Measurements from ENCODE around the gene C16orf95.

C16orf95 gene

GRCh38 chr16:87330646-87331045 lies 13.5 kb upstream of the C16orf95 start:
- no peak for DNase-seq

GRCh38 chr16:87330257-87330624 lies 13.0 kb upstream of the C16orf95 start:
- DNase-seq: no peak

DNA sequence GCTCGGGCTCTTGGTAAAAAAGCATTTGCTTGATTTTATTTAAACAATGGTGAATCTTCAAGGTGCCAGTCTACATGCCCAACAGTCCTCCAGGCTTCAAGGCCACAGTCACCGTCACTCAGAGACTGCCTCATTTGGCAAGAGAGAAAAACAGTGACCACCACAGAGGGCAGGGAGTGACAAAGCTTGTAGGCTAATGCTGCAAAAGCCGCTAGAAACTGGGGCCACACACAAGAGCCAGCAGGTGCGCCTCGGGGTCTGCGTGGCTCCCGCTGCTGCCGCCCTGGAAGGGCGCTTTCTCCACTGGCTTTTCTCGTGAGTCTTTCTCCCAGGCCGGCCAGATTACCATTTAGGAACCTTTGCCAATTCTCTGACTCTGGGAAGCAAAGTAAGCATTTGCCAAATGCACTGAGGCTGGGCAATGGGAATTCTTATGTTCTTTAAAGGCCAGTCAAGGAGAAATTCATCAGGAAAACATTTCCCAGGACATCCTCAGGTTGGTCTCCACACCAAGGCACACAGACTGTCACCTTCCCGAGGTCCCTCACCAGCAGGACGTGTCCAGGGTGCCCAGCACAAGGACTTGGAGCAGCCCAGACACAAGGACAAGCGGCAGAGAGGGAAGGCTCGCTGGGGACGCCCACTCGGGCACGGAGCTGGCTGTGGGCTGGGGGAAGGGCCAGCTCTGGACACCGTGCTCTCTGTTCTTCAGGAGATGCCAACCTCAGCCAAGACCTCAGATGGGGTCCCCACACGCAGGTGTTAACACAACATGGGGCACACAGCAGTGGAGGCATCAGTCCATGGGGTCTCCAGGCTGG lies 12.5 kb upstream of the C16orf95 start:
- DNase-seq: no peak

GRCh38 chr16:87328846-87329245 lies 11.7 kb upstream of the C16orf95 start:
- no peak for DNase-seq

GRCh38 chr16:87327798-87328495 lies 10.8 kb upstream of the C16orf95 start:
- DNase-seq: no peak

GRCh38 chr16:87326151-87326571 lies 9.0 kb upstream of the C16orf95 start:
- no peak for DNase-seq

- DNase-seq: no peak
Observed at GRCh38 chr16:87325423-87325858, 8.2 kb upstream of the C16orf95 start.

DNA sequence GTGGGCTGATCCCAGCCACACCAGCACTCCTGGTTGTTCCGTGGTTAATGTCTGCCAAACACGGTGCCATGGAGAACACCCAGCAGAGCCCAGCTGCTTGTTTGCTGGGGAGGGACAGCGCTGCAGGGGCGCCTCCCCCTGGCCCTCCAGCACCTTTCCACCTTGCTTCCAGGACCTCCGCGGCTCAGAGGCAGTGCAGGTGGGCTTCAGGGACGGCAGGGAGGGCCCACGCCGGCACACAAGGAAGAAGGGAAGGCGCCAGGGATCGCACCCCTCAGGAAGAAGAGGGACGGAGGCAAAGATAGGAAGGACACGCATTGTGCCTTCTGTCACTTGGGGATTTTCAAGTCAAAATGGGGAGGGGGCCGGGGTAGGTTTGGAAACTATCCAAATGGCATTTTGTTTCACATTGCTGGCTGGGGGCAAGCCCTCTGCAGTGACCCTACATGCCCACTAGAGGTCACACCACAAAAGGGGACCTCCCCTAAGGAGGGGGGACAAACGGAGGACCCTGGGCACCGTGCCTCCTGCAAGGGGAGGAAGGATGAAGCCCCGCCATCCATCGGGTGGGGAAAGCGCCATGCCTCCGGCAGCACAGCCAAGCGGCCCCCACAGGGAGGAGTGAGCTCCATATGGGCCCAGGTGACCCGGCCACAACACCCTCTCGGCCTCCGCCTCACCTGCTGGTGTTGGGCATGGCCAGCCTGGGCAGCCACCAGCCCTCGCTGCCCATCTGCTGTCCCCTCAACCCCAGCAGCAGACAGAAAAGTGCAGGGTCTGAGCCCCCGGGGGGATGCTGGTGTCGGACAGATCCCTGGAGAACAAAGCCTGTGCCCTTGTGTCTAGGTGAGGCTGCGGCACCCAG lies 7.5 kb upstream of the C16orf95 start:
- no peak for DNase-seq

- no peak for DNase-seq
Observed at GRCh38 chr16:87323727-87324410, 6.7 kb upstream of the C16orf95 start.

- DNase-seq: no peak
Observed at GRCh38 chr16:87322833-87323726, 5.9 kb upstream of the C16orf95 start.

DNA sequence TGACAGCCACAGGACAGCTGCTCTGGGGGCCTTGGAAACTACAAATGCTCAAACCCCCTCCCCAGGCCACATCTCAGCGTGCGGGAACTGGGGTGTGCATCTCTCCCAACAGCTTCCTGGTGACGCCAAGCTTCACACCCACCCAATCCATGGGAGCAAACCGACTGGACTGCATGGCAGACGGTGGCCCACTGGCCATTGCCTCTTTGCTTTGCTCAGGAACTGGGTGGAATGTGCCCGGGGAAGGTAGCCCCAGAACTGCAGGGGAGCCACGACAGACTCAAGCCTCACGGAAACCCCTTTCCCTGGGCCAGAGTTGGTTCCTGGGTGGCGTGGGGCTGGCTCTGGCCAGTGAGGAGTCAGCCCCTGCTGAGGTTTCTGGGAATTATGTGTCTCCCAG lies 5.2 kb upstream of the C16orf95 start:
- DNase-seq: no peak

GRCh38 chr16:87321336-87322107 lies 4.3 kb upstream of the C16orf95 start:
- DNase-seq: no peak

DNA sequence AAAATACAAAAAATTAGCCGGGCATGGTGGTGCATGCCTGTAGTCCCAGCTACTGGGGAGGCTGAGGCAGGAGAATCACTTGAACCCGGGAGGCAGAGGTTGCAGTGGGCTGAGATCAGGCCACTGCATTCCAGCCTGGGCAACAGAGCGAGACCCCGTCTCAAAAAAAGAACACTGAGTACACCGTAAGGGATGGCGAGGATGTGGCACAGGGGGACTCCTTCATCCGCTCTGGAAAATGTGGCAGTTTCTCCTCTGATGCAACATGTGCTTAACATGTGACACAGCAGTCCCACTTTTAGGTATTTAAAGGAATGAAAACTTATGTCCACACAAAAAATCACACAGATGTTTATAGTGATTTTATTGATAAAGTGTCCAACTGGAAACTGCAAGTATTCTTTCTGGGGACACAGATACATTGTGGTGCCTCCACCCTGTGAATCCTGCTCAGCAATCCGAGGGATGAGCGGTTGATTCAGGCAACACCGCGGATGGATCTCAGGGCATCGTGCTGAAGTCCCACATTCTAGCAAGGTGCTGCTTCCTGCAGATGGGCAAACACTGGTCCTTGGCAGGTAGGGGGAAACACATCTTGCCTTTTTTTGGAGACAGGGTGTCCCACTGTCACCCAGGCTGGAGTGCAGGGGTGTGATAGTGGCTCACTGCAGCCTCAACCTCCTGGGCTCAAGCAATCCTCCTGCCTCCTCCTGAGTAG lies 3.5 kb upstream of the C16orf95 start:
- no peak for DNase-seq

DNA sequence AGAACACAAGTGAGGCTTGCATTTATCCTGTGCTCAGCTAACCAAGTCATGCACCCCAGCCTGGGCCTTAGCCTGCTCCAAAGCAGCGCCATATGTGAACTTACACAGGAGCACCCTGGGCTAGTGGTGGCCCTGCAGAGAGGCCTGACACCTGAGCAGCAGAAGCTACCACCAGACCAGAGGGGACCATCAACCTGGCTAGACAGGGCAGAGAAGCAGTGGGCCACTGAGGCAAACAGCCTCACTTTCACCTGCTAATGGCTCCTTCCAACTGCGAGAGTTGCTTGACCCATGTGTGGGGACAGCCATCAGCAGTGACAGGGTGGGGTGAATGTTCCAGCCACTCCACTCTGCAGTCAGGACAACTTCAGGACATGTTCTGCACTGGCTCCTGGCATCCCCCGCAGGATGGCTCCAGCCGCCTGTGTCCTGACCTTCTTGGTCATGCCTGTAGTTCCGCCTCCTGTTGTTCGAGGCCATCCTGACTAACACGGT lies 2.9 kb upstream of the C16orf95 start:
- no peak for DNase-seq

GRCh38 chr16:87319011-87319410 lies 1.8 kb upstream of the C16orf95 start:
- DNase-seq: no peak

- DNase-seq: no peak
Observed at GRCh38 chr16:87317750-87318644, 805 bp upstream of the C16orf95 start.

DNA sequence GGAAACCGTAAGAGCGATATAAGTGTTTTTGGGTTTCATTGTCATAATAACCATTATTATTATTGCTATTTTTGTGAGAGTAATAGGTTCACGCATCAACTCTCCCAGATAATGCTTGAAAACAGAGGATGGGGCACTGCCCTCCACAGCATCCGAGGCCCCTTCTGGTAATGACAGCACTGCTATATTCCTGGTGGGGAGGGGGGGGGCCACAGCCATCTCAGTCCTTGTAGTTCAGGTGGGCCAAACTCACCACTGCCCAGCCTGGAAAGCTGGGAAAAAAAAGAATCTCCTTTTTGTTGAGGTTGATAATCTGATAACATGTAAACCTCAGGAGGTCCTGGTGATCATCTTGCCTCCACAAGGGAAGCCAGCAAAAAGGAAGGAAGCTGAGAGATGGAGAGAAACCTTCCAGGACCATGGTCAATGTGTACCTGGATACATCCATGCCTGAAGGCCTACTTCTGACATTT lies 706 bp downstream of the C16orf95 start:
- DNase-seq: no peak

DNA sequence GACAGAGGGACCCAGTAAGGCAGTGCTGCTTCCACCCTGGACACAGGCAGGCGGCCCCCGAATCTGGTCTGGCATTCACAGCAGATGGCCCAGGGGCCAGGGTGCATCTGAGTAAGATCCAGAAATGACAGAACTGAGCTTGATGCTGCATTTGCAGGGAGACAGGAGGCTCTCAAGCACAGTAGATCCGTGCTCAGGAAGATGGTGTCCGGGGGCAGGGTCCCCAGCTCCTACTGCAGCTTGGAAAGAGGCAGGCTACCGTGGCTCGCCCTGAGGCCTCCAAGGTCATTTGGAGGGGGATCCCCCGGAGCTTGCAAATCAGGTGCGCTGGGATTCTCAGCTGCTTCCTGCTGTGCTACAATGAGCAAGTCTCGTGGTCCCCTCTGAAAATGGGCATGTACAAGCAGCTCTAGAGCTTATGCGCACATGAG lies 2.2 kb downstream of the C16orf95 start:
- no peak for DNase-seq

DNA sequence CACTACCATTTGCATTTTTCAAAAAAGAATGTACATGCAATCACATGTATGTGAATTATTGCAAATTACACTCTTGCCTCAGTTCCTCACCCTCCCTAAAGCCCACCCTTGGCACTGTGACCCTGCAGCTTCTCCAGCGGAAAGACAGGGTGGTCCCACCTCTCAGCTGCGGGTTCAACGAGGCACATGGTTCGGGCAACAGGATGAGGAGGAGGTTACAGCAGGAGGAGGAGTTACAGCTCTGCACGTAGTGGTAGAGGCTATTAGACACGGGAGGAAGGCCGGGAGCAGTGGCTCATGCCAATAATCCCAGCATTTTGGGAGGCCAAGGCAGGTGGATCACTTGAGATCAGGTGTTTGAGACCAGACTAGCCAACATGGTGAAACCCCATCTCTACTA lies 5.2 kb downstream of the C16orf95 start:
- no peak for DNase-seq

Measured in NCI-H187 (cell line).